NCI-H2107 treated with DMSO at 0.1 percent for 48 hours (cell line): ENCODE measurements around the gene EXD3.
"Not testable (repeated sequence)": the region's sequence is repeated elsewhere in the genome, so short reads cannot be mapped to it uniquely, and the experiment has no call there.

Source experiments
- DNase-seq: peaks from one replicate; lab custom pipeline; 2025; ENCODE audit not compliant: unreplicated experiment; lab: John Stamatoyannopoulos, UW

Gene EXD3

GRCh38 chr9:137422604-137423513 is at the start of gene EXD3, which contains the start of gene NOXA1:
Gene EXD3, minus strand, starts transcription at chr9:137423162. Its CDS starts 27,805 bp downstream, at chr9:137395357.
Gene NOXA1, plus strand, starts transcription at chr9:137423393. Its CDS starts 137 bp downstream, at chr9:137423530.
- peak; percentile 76 for DNase-seq

GRCh38 chr9:137470785-137471184 is 47.8 kb upstream of the EXD3 start:
- DNase-seq: no peak

- no peak for DNase-seq
Observed at GRCh38 chr9:137467896-137468295, 44.9 kb upstream of the EXD3 start.

GRCh38 chr9:137467161-137467581 is 44.2 kb upstream of the EXD3 start:
- no peak for DNase-seq

- DNase-seq: not testable (repeated sequence)
Observed at GRCh38 chr9:137466389-137467085, 43.6 kb upstream of the EXD3 start.

GRCh38 chr9:137465720-137466388 is 42.9 kb upstream of the EXD3 start:
- DNase-seq: no peak

GRCh38 chr9:137465000-137465719 is 42.2 kb upstream of the EXD3 start:
- no peak for DNase-seq

GRCh38 chr9:137464291-137464999 is 41.5 kb upstream of the EXD3 start:
- no peak for DNase-seq

GRCh38 chr9:137463931-137464290 is 40.9 kb upstream of the EXD3 start:
- no peak for DNase-seq

- DNase-seq: no peak
Observed at GRCh38 chr9:137462986-137463930, 40.3 kb upstream of the EXD3 start.

- no peak for DNase-seq
Observed at GRCh38 chr9:137462396-137462985, 39.5 kb upstream of the EXD3 start.

GRCh38 chr9:137461663-137462395 is 38.9 kb upstream of the EXD3 start:
- no peak for DNase-seq

- DNase-seq: no peak
Observed at GRCh38 chr9:137461316-137461662, 38.3 kb upstream of the EXD3 start.

GRCh38 chr9:137460363-137461315 is 37.7 kb upstream of the EXD3 start:
- no peak for DNase-seq

- no peak for DNase-seq
Observed at GRCh38 chr9:137459601-137460362, 36.8 kb upstream of the EXD3 start.

- peak; percentile 75 for DNase-seq
Observed at GRCh38 chr9:137459152-137459600, 36.2 kb upstream of the EXD3 start, which contains the start of gene NSMF. Gene NSMF, minus strand, starts transcription at chr9:137459334. Its CDS starts 232 bp downstream, at chr9:137459102.
